HepG2 (cell line): ENCODE results near the gene NEURL2. TPM values are rescaled to one million over a fixed set of nuclear protein-coding genes. Genes with fewer than 3 reads are reported as not detected.

Source experiments
- ATAC-seq: fragments of 200-7000 bp; cut with Tn5 transposase; 3 replicates; pipeline ENCODE4 v1.9.1; 2020; ENCODE audit warnings: mild to moderate bottlenecking, moderate library complexity
- BruUV-seq: library from RNA; stranded (reverse); fragments of 400-500 nt; replicated peaks from 2 replicates; lab custom pipeline; 2021; lab: Mats Ljungman, UMichigan
- CTCF ChIA-PET: fragments of 300-600 bp; formaldehyde crosslinking; extraction: SDS; loops from one replicate; lab custom pipeline; 2021; ENCODE audit warnings: low total read pairs, inconsistent platforms, low intra/inter-chr PET ratio; lab: Yijun Ruan, JAX
- POLR2A ChIA-PET: fragments of 350-600 bp; sonication (Branson Sonifier 250); formaldehyde crosslinking; loops from one replicate; lab custom pipeline; 2020; ENCODE audit warnings: antibody characterized with exemption, inconsistent platforms; lab: Yijun Ruan, JAX
- DNase-seq: peaks from one replicate; pipeline ENCODE4 v3.0.0-alpha.2; 2015; ENCODE audit warnings: low spot score
- FAIRE-seq: peaks from 3 replicates; lab custom pipeline; 2011; peaks lifted over from hg19 to GRCh38; lab: Jason Lieb, UNC
- H2AFZ ChIP-seq: one replicate; pipeline ENCODE4 v1.6.1; 2011; ENCODE audit warnings: low read length, inconsistent platforms
- H3K27ac ChIP-seq: fragments of 300-600 bp; 3 replicates; pipeline ENCODE4 v1.8.0; 2011; ENCODE audit warnings: mixed run types, mild to moderate bottlenecking, mixed read lengths, low read length, inconsistent platforms; ENCODE audit not compliant: insufficient read depth; ENCODE audit errors: extremely low read length
- H3K27me3 ChIP-seq, 2 experiments: fragments of 200-600 bp in 1 of 2; 2 replicates in 1 of 2; 3 replicates in 1 of 2; pipeline versions ENCODE4 v1.6.0 to v1.8.0; 2011; ENCODE audit warnings: low read length in 2 of 2, mild to moderate bottlenecking in 2 of 2, moderate library complexity in 2 of 2, inconsistent platforms in 1 of 2; ENCODE audit not compliant: insufficient read depth in 2 of 2, control insufficient read depth in 1 of 2
- H3K36me3 ChIP-seq, 2 experiments: fragments of 200-600 bp in 1 of 2; replicated peaks in 1 of 2; 2 replicates in 1 of 2; 3 replicates in 1 of 2; pipeline versions ENCODE4 v1.5.1 to v1.8.0; 2011; ENCODE audit warnings: low read length in 2 of 2, inconsistent platforms in 1 of 2; ENCODE audit not compliant: insufficient read depth in 2 of 2, control insufficient read depth in 1 of 2
- H3K4me1 ChIP-seq: 2 replicates; pipeline ENCODE4 v1.5.1; 2012; ENCODE audit warnings: low read length, inconsistent platforms; ENCODE audit not compliant: insufficient read depth
- H3K4me2 ChIP-seq: 2 replicates; pipeline ENCODE4 v1.6.0; 2011; ENCODE audit warnings: low read depth, low read length, inconsistent platforms
- H3K4me3 ChIP-seq, 3 experiments: fragments of 200-600 bp in 1 of 3; sonication (generic), shearing (Covaris generic) in 1 of 3; replicated peaks in 1 of 3; 2 replicates each; pipeline ENCODE4 v1.5.1; 2011 to 2016; ENCODE audit warnings: low read length in 3 of 3, inconsistent platforms in 2 of 3, low read depth in 2 of 3, mild to moderate bottlenecking in 2 of 3, control low read depth in 1 of 3, mixed read lengths in 1 of 3; ENCODE audit not compliant: insufficient read depth in 1 of 3
- H3K79me2 ChIP-seq: one replicate; pipeline ENCODE4 v1.6.1; 2011; ENCODE audit warnings: low read length, inconsistent platforms; ENCODE audit not compliant: insufficient read depth
- H3K9ac ChIP-seq: 2 replicates; pipeline ENCODE4 v1.6.0; 2011; ENCODE audit warnings: mild to moderate bottlenecking, low read depth, low read length, inconsistent platforms; ENCODE audit not compliant: insufficient read depth
- H3K9me3 ChIP-seq: 2 replicates; pipeline ENCODE4 v1.5.1; 2012; ENCODE audit warnings: mild to moderate bottlenecking, low read length
- H4K20me1 ChIP-seq: 2 replicates; pipeline ENCODE4 v1.6.0; 2011; ENCODE audit warnings: inconsistent platforms, mild to moderate bottlenecking, low read length, moderate library complexity; ENCODE audit not compliant: insufficient read depth
- ELF3 ChIP-seq: IDR thresholded peaks from 2 replicates; pipeline ENCODE4 v1.6.1; 2016; ENCODE audit warnings: missing genetic modification reagents, missing compliant biosample characterization
- HCFC1 ChIP-seq: fragments of 150-350 bp; IDR thresholded peaks from 2 replicates; pipeline ENCODE4 v1.6.1; 2014; ENCODE audit warnings: low read depth, low read length
- PCBP2 ChIP-seq: fragments of 200-400 bp; formaldehyde crosslinking; optimal IDR thresholded peaks from 2 replicates; pipeline ENCODE3; 2018; ENCODE audit warnings: low read length, low read depth; ENCODE audit not compliant: poor library complexity, severe bottlenecking
- SRY ChIP-seq: sonication (generic); formaldehyde crosslinking; IDR thresholded peaks from 2 replicates; pipeline ENCODE4 v1.8.0; 2022; ENCODE audit warnings: mild to moderate bottlenecking, missing genetic modification reagents
- YEATS2 ChIP-seq: sonication (generic); formaldehyde crosslinking; IDR thresholded peaks from 2 replicates; pipeline ENCODE4 v1.4.0; 2020; ENCODE audit warnings: missing genetic modification reagents, borderline replicate concordance
- ZFX ChIP-seq: sonication (generic); formaldehyde crosslinking; IDR thresholded peaks from 2 replicates; pipeline ENCODE4 v1.4.0; 2020; ENCODE audit warnings: mild to moderate bottlenecking, low read depth, missing genetic modification reagents, moderate library complexity
- ZNF30 ChIP-seq: sonication (generic); formaldehyde crosslinking; IDR thresholded peaks from 2 replicates; pipeline ENCODE4 v1.5.0; 2020; ENCODE audit warnings: mild to moderate bottlenecking, missing genetic modification reagents
- ZNF564 ChIP-seq: sonication (generic); formaldehyde crosslinking; IDR thresholded peaks from 2 replicates; pipeline ENCODE4 v1.8.1; 2023; ENCODE audit warnings: mild to moderate bottlenecking, missing genetic modification reagents
- ZNF776 ChIP-seq: sonication (generic); formaldehyde crosslinking; IDR thresholded peaks from 2 replicates; pipeline ENCODE4 v1.4.0; 2020; ENCODE audit warnings: mild to moderate bottlenecking, missing genetic modification reagents
- ZSCAN30 ChIP-seq: sonication (generic); formaldehyde crosslinking; IDR thresholded peaks from 2 replicates; pipeline ENCODE4 v1.5.0; 2020; ENCODE audit warnings: mild to moderate bottlenecking, missing genetic modification reagents
- WGBS: methylation state at CpG from one replicate; pipeline ENCODE4 v1.1.6; 2017; ENCODE audit warnings: low lambda C conversion rate; 5-methylcytosine and 5-hydroxymethylcytosine counted together
- in situ Hi-C: cut with HindIII; loops from 2 replicates; pipeline ENCODE4 v1.10.0; 2017; ENCODE audit warnings: low pct_unique_long_range_greater_than_20kb; ENCODE audit not compliant: extremely low pct_ligation_motif_present
- intact Hi-C: fragments of 100-400 bp; cut with micrococcal nuclease; formaldehyde crosslinking; loops from one replicate; pipeline ENCODE4 v1.10.0; 2022; ENCODE audit not compliant: unreplicated experiment
- polyA plus RNA-seq, 8 experiments: library from polyadenylated mRNA; depleted of rRNA in 3 of 8; stranded (reverse) in 7 of 8; unstranded in 1 of 8; fragments of >200 nt; fragmentation: Illumina TruSeq in 4 of 8; extraction: Trizol in 4 of 8; gene quantifications; 2 replicates each; pipeline versions ENCODE4 v1.2.1 to v1.2.3, GENCODE V29; 2011 to 2016; ENCODE audit warnings: low read depth in 4 of 8, missing spikeins in 1 of 8, mixed read lengths in 1 of 8; ENCODE audit not compliant: insufficient read depth in 1 of 8
- total RNA-seq, 5 experiments: library from RNA; depleted of rRNA; stranded (reverse); fragments of >200 nt; fragmentation: Illumina TruSeq; extraction: Trizol; gene quantifications; 2 replicates each; pipeline ENCODE4 v1.2.3, GENCODE V29; 2016; ENCODE audit warnings: low read depth in 1 of 5
- TF ChIP-seq, protein P1 (sequence below): sonication (generic); formaldehyde crosslinking; IDR thresholded peaks from 2 replicates; pipeline ENCODE4 v1.4.0; 2020; ENCODE audit warnings: missing genetic modification reagents, borderline replicate concordance
- TF ChIP-seq, protein P2 (sequence below): sonication (generic); formaldehyde crosslinking; IDR thresholded peaks from 2 replicates; pipeline ENCODE4 v1.8.1; 2023; ENCODE audit warnings: mild to moderate bottlenecking, moderate library complexity, missing genetic modification reagents
- TF ChIP-seq, protein P3 (sequence below): sonication (generic); formaldehyde crosslinking; IDR thresholded peaks from 2 replicates; pipeline ENCODE4 v1.4.0; 2020; ENCODE audit warnings: missing genetic modification reagents

Gene NEURL2
- total and polyA plus RNA-seq, 2 of the 13 experiments (the other 11 are each of a cell fraction or from before 2014, with no cell fraction given) = 7.2 to 9.7 TPM

DNA sequence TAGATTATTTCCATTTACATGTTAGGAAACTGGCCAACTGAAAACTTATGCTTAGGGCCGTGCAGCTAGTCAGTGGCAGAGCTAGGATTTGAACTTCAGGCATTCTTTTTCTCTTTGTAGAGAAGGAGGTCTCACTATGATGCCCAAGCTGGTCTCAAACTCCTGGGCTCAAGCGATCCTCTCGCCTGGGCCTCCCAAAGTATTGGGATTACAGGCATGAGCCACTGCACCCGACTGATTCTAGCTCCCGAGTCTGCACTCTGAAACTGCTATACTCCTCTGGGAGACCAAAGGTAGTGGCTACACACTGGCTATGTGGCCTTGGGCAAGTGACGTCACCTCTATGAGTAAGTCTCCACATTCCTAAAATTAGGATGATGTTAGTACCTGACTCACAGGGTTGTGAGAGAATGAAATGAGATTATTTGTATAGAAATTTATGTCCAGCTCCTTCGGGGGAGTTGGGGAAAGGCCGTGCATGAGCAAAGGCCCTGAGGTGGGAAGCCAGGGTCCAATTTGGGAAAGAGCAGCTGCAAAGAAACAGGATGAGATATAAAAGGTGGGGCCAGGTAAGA, 14.6 kb upstream of the NEURL2 start (continued):
- TF ChIP-seq, protein P1, sequence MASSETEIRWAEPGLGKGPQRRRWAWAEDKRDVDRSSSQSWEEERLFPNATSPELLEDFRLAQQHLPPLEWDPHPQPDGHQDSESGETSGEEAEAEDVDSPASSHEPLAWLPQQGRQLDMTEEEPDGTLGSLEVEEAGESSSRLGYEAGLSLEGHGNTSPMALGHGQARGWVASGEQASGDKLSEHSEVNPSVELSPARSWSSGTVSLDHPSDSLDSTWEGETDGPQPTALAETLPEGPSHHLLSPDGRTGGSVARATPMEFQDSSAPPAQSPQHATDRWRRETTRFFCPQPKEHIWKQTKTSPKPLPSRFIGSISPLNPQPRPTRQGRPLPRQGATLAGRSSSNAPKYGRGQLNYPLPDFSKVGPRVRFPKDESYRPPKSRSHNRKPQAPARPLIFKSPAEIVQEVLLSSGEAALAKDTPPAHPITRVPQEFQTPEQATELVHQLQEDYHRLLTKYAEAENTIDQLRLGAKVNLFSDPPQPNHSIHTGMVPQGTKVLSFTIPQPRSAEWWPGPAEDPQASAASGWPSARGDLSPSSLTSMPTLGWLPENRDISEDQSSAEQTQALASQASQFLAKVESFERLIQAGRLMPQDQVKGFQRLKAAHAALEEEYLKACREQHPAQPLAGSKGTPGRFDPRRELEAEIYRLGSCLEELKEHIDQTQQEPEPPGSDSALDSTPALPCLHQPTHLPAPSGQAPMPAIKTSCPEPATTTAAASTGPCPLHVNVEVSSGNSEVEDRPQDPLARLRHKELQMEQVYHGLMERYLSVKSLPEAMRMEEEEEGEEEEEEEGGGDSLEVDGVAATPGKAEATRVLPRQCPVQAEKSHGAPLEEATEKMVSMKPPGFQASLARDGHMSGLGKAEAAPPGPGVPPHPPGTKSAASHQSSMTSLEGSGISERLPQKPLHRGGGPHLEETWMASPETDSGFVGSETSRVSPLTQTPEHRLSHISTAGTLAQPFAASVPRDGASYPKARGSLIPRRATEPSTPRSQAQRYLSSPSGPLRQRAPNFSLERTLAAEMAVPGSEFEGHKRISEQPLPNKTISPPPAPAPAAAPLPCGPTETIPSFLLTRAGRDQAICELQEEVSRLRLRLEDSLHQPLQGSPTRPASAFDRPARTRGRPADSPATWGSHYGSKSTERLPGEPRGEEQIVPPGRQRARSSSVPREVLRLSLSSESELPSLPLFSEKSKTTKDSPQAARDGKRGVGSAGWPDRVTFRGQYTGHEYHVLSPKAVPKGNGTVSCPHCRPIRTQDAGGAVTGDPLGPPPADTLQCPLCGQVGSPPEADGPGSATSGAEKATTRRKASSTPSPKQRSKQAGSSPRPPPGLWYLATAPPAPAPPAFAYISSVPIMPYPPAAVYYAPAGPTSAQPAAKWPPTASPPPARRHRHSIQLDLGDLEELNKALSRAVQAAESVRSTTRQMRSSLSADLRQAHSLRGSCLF (CRISPR knock-in tag) = no peak
- no peak for TF ChIP-seq ZSCAN30

DNA sequence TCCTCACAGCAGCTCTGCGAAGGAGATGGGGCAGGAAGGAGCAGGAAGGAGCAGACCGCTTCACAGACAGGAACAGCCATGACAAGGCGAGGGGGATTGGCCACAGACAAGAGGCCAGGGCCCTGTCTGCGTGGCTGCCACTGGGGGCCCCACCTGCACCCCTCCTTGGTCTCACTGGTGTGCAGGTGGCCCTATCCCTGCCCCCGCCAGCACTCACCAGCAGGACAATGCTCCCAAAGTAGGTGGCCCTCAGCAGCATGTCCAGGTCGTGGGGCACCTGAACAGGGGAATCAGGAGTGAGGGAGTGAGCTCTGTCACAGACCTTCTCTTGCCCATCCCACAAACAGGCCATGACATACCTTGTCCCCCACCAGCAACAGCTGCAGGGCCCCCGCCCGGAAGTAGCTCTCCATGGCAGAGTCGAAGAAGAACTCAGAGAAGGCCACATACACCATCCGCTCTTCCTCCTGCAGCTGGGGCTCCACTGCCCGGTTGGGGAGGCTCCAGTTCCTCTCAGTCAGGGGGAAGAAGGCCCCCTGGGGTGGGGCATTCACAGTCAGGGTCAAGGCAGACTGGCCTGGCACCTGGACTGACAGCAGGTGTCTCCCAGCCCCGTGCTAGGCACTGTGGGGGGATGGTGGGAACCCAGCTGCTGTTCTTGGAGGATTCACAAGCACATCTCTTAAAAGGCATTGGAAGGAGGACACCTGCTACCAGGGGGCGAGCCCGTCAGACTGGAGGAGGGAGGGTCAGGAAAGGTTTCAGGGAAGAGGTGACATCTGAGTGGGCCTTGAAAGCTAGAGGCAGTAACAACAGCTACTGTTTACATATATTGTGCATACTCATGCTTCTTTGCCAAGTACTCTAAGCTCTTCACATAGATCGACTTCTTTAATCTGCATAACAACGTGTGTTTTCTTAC, 13.8 kb upstream of the NEURL2 start:
- Histone ChIP-seq H3K4me1 (peaks cover 43% of the 10 kb centered on the region), H3K4me2 (peak overlapping the region; percentile 4; the same call in 1 of the 2 replicates), H3K4me3 (no peak overlapping the region), H3K36me3 (no peaks in the 10 kb centered on the region), H2AFZ (no peak overlapping the region), H3K79me2 (no peaks in the 10 kb centered on the region), H3K27ac (peak overlapping the region; percentile 21), H3K27me3 (no peaks in the 10 kb centered on the region), H3K9ac (no peak overlapping the region), H4K20me1 (no peaks in the 10 kb centered on the region), H3K9me3 (no peaks in the 10 kb centered on the region)
- intact Hi-C loops (loop anchor here (1.0 kb wide), 1 partner anchor 14 kb away; the partner anchor contains the start of genes CTSA and NEURL2), in situ Hi-C loops (no loop called here)
- TSS peak; percentile 77 for BruUV-seq
- ChIA-PET CTCF (no interaction called here), POLR2A (interaction anchor here (1.0 to 8.8 kb wide), 12 partner anchors 8 to 65 kb away, joined by 4 to 164 read pairs (median 10); partner anchors contain the start of genes CTSA, NEURL2, PCIF1 and SPATA25)
- ATAC-seq (peak; percentile 12), DNase-seq (no peak), FAIRE-seq (peak; percentile 18)
- 67% methylated on average over 16 of the region's 16 CpGs for WGBS
- TF ChIP-seq ZNF564 = no peak
- no peak for TF ChIP-seq YEATS2
- TF ChIP-seq, protein P2, sequence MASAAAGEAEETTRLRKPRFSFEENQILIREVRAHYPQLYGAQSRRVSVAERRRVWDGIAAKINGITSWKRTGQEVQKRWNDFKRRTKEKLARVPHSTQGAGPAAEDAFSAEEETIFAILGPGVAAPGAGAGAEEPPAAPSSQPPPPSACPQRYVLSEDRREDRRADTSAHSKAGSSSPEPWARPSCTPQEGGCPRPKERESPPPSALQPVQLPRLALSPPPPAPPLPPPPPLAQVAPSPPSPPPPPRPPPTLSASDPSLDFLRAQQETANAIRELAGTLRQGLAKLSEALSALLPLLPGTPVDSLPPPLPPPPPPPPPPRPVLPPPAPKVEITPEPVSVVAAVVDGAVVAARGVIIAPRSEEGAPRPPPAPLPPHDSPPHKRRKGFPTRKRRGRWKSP (CRISPR knock-in tag) = no peak
- TF ChIP-seq SRY (CRISPR knock-in tag) = 0 out of 2 replicates have a peak, but pooled peaks have one; percentile 13
- TF ChIP-seq HCFC1 = no peak
- 0 out of 2 replicates have a peak, but pooled peaks have one; percentile 64 for TF ChIP-seq ZNF776 (CRISPR knock-in tag)
- no peak for TF ChIP-seq PCBP2
- TF ChIP-seq ZNF30 (CRISPR knock-in tag) = no peak
- TF ChIP-seq ELF3 (CRISPR knock-in tag) = no peak
- peak; percentile 37; the same call in 1 of the 2 replicates for TF ChIP-seq ZFX (CRISPR knock-in tag)
- TF ChIP-seq, protein P3, sequence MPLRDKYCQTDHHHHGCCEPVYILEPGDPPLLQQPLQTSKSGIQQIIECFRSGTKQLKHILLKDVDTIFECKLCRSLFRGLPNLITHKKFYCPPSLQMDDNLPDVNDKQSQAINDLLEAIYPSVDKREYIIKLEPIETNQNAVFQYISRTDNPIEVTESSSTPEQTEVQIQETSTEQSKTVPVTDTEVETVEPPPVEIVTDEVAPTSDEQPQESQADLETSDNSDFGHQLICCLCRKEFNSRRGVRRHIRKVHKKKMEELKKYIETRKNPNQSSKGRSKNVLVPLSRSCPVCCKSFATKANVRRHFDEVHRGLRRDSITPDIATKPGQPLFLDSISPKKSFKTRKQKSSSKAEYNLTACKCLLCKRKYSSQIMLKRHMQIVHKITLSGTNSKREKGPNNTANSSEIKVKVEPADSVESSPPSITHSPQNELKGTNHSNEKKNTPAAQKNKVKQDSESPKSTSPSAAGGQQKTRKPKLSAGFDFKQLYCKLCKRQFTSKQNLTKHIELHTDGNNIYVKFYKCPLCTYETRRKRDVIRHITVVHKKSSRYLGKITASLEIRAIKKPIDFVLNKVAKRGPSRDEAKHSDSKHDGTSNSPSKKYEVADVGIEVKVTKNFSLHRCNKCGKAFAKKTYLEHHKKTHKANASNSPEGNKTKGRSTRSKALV (CRISPR knock-in tag) = no peak
